Stimulated activated CD8-positive, alpha-beta memory T cell treated with anti-CD3 and anti-CD28 coated beads, Interleukin-12 subunit alpha, Interleukin-12 subunit beta, amount 100 ng/mL, for 24 hours (primary cell): Measurements from ENCODE around the gene CFAP58.
"Not testable (repeated sequence)": the region's sequence is repeated elsewhere in the genome, so short reads cannot be mapped to it uniquely, and the experiment has no call there.

ENCODE experiments used
- DNase-seq: peaks from one replicate; pipeline ENCODE4 v3.0.0-alpha.2; 2020; ENCODE audit errors: extremely low read depth

Gene CFAP58

DNA sequence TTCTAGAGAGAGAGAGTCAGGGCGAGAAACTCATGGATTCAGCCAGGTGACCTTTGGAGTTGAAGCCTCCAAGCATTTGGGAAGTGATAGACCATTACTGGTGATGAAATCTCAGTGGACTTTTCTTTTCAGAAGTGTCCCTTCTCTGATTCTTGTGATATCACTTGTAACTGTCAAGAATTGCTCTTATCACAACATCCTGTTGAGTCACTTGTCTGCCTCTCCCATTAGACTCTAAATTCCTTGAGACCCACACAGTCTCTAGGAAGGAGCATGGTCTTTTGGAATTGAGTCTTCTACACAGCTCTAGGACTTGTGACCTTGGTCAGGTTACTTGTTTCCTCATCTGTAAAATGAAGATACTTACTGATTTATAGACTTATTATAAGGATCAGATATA, 81.0 kb downstream of the CFAP58 start:
- DNase-seq = no peak

DNA sequence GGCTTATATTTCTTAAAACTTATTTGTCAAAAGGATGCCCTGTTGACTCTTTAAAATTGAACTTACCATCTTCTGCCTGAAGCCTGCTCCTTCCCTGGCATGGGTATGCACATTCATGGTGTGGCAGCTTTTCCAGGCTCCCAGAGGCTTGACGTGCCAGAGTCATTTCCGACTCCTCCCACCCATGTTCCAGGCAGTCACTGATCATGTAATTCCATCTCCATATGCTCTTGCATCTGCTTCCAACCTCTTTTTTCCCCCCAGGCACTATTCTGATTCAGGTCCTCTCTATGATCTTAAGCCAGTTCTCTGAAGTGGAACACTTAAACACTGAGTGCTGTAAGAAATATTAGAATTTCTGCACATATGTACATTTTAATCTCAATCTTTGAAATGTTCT, 82.2 kb downstream of the CFAP58 start:
- no peak for DNase-seq

DNA sequence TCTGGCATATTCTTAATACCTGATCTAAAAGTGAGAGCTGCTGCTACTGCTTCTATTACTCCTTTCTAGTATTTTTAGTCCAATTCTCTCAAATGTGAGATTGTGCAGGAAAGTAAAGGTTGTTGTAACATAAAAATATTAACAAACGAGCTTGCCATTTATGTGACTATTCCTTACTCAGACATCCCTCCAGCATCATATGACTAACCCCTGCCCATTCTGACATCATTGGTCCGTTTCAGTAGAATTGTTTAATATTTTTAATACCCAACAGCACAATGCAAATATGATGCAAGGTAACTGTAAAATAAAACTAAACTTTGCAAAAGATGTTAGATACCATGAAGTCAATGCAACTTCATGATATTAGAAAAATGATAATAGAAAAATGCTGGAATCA, 83.6 kb downstream of the CFAP58 start:
- no peak for DNase-seq

DNA sequence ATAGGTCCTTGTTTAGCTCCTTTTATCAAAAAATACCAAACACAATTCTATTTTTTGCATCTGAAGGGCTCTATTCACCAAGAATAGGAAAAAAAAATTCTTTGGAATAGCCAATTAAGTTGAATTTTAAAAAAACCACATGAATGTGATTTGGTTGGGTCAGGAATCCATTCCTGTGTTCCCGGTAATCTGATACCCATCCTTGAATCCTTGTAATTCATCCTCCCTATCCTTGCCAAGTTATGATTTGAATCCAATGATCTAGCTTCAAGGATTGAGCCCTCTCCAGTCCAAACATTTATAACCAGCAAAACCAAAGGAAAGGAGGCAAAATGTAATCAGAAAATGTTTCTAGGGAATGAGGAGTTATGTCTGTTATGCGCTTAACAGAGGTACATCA, 86.6 kb downstream of the CFAP58 start:
- DNase-seq = no peak

DNA sequence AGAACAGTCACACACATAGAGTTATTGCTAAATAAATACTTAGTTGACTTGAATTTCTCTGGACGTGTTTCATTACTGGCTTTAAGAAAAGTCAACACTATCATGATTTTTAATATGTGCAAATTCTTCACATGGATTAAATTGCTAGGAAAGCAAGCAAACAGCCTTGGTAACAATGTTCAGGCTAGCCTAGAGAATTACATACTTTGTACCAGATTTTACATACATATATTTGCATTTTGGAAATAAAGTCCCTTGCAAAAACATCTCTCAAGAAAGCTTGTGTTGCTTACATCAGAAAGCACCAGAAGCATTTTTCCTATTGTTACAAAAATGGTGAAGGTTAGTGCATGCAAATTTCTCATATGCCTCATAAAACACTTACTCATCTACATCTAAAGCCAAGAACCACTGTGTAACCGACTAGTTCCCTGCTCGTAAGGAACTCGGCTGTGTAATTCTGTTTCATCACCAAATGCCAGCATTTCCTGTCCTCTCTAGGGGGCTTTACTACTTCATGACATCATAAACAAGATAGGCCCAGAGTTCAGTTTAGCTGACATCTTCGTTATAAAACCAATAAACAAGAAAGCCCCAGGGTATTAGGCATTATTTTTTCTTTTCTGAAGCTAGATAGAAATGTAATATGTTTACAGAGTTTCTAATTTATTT, 87.8 kb downstream of the CFAP58 start:
- DNase-seq = no peak

DNA sequence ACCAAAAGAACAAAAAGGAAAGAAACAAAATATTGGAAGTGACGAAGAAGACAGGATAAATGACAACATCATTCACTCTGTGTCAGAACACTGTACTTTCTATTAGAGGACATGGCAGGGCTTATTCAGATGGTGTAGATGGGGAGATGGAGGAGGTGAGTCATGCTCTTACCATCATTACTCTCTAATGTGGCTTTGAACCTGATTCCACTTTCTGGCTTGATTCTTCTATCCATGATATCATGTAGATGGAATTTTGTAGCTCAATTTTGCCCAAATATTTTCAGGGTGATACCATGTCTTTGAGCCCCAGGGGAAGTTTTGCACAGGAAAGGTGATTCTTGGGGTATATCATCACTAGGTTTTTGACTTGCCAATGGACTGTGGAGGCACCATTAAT, 91.7 kb downstream of the CFAP58 start:
- no peak for DNase-seq

DNA sequence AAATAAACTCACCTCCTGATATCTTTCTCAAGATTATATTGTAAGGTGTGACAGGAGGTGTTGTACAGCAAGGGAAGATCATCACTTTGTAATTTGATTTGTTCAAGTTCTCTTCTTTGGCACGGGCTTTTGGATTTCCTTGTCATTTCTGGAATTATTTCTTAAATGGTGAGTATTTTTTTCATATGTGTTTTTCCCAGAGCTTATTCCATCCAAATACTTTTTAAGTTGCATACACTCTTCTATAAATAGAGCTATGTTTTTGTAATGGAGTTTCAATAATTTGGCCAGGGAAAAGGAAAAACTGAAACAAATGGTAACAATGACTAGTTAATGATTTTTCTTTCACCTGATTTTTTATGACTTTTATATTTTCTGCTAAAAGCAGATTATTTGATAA, 92.5 kb downstream of the CFAP58 start:
- DNase-seq = no peak

DNA sequence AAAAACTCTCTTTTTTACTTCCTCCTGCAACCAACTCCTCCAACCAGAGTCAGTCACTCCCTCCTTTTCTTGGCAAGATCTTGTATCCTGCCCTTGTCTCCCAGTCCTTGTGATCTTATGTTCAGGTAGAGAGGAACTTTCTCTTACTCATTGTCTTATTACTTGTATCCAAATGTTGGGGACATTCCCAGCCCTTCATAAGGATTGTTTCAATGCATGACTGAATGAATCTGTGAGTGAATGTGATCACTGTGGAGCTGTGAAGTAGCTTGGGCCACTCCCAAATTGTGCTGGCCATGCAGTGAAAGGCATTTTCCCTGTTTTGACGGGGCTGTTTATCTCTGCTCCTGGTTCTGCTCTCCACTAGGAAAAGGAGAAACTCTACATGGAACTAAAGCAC, 93.7 kb downstream of the CFAP58 start:
- DNase-seq = no peak

DNA sequence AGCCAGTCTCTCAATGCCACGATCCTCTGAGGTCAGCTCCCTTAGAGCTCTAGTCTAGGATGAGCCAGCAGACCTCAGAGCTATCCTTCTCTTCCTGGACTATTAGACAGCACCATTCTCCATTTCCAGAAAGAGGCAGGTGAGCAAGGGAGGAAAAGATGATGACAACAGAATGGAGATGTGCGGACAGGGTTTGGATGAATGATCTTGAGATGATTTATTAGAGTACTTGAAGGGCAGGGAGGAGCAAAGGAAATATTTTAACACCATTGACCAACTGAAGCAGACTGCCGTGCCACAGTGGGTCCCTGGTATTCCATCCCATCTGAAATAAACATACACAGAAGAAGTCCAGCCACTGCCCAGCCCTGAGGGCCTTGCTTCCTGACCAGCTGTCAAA, 94.3 kb downstream of the CFAP58 start:
- no peak for DNase-seq

DNA sequence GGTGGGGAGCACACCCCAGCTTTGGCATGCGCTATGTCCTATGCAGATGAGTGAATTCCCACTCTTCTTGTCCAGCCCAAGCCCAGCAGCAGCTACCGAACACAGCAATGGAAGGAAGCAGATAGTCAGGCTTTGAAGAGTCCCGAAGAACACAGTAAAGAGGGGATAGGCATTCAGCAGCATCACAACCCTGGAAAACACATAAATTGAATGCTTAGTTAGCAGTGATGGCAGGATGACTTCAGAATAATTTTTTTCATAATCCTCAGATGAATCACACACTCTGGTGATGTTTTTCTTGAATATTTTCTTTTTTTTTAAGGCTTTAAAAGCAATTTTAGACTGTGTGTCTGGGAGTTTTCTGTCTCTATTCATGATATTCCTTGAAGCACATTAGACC, 95.8 kb downstream of the CFAP58 start:
- DNase-seq = no peak

DNA sequence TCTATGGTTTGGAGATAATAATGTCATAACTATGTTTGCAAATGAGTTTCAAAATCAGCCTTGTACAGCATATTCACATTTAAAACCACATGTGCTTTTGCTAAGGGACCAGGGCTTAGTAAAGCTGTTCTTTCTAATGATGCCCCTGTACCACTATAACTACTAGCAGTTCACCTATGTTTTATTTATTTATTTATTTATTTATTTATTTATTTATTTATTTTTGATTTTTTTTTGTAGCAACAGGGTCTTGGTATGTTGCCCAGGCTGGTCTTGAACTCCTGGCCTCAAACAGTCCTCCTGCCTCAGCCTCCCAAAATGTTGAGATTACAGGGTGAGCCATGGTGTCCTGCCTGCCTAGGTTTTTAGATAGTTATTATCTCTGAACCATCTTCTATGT, 96.9 kb downstream of the CFAP58 start:
- DNase-seq = no peak

DNA sequence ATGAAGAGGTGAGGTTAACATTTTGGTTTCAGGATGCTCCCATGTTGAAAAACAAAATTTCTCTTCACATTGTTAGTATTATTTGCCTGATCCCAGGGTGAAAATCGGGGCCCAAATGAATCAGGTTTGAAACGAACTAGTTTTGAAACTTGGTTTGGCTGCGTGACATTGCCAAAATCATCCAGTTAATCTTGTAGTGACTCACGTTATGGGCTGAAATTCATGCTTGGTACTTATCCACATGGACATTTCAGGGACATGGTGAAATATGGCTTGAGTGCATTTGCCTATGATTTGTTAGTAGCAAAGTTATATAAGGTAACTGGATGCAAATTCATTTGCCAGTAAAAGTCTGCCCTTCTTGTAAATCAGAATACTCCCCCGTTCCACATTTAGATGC, 97.3 kb downstream of the CFAP58 start:
- no peak for DNase-seq

DNA sequence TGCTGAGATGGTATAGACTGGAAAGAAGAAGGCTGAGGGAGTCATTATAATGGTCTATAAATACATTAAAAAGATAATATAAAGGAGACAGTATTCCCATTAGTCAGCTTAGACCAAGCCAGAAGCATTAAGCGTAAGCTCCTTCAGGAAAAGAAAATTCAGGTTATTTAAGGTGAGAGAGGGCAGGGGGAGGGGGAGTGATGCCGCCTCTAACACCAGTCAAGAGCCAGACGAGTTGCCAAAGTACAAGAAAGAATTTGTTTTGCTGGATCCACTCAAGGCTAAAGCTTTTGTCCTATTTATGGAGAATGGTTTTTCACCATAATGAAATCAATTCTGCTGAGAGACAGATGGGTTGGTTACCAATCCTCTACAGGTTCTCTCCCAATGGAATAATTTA, 99.3 kb downstream of the CFAP58 start:
- no peak for DNase-seq

DNA sequence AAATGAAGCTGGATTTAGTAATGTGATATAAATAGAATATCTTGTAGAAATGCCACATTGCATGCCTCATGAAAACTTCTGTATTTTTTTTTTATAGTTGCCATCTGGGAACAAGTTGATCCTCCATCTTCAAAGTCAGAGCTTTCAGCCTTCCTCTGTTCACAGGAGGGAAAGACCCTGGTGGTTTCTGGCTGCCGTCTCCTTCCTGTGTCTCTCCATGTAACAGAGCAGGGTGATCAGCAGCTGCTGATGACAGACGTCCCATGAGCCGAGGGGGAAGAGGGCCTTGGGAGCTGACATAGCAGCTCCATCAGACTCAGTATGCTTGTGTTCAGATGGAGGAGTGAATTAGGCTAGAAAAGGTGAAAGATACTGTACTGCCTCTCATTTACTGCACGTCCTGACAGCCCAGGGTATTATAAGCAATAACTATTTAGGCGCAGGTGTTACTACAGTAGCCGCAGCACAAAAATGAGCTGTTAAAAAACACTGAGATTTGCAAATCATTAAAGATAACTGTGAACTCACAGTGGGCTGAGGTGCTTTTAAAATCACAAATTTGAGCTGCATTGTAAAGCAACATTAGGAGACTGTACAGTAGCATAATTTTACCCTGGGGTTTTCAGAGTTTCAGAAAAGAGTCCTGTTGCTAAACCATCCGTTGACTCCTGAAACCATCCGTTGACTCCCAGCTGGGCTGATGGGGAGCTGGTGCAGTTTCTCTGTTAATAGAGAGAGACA, 103.3 kb downstream of the CFAP58 start:
- DNase-seq = no peak

DNA sequence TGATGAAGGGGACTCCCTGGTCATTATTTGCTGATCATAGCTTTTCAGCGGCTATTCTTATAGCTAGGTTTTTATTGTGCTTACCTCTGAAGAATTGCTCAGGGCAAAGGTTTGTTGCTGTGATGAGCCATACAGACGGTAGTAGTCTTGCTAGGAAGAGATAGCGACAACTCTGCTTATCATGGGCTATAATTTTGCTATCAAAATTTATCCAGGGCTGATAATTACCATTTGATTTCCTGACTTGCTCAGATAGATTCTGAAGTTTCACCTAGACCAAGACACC, 103.9 kb downstream of the CFAP58 start:
- no peak for DNase-seq

DNA sequence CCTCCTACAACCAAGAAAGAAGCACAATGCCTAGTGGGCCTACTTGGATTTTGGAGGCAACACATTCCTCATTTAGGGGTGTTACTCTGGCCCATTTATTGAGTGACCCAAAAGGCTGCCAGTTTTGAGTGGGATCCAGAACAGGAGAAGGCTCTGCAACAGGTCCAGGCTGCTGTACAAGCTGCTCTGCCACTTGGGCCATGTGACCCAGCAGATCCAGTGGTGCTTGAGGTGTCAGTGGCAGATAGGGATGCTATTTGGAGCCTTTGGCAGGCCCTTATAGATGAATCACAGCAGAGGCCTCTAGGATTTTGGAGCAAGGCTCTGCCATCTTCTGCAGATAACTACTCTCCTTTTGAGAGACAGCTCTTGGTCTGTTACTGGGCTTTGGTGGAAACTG, 111.9 kb downstream of the CFAP58 start:
- DNase-seq = not testable (repeated sequence)

DNA sequence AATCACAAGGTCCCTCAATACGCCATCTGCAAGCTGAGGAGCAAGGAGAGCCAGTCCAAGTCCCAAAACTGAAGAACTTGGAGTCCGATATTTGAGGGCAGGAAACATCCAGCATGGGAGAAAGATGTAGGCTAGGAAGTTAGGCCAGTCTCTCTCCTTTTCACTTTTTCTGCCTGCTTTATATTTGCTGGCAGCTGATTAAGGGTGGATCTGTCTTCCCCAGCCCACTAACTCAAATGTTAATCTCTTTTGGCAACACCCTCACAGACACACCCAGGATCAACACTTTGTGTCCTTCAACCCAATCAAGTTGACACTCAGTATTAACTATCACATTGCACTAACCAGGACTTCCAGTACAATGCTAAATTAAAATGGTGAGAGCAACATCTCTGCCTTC, 115.2 kb downstream of the CFAP58 start:
- DNase-seq = not testable (repeated sequence)

DNA sequence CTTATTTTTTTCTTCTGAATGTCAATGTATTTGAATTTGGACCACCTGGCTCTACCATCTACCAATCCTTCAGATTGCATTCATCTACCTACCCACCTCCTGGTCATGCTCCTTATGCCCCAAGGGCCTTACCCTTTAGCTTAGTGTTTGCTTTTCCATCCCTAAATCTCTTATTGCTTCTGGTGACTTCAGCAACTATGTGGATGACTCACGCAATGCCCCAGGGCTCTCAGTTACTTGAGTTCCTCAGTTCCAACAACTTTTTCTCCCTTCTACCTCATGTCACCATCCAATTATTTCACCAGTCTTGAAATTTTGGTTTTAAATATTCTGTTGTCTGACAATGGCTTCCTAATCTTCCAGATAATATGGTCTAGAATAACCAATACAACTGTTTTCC, 118.9 kb downstream of the CFAP58 start:
- DNase-seq = no peak

DNA sequence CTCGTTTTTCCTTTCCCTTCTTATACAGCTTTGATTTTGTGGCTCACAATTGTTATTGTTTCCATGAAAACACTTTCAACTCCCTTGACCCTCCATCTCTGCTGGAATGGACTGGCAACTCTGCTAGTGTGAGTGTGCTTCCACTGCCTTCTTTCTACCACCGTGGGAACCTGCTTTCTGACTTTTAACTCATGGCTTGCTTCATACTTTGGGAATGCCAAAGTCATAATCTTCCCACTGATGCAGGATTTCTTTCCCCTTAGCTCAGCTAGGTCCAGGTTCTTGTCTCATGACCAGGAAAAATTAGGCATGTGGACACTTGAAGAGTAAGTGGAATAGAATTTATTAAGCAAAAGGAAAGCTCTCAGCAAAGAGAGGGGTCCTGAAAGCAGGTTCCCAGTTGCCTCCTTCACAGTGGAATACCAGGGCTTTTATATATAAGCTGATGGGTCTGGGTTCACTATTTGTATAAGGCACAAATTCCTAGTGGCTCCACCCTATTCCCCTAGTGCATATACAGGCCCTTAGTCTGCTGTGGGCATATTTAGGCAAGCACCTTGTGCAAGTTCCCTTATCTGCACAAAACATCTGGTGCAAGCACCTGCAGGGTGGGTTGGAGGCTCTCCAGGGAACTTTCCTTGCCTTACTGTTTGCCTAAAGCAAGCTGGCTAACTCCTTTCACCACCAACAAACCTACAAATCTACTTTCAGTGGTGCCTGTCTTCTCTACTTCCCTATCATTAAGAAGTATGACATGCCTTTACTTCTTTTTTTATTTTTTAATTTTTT, 119.5 kb downstream of the CFAP58 start:
- no peak for DNase-seq

DNA sequence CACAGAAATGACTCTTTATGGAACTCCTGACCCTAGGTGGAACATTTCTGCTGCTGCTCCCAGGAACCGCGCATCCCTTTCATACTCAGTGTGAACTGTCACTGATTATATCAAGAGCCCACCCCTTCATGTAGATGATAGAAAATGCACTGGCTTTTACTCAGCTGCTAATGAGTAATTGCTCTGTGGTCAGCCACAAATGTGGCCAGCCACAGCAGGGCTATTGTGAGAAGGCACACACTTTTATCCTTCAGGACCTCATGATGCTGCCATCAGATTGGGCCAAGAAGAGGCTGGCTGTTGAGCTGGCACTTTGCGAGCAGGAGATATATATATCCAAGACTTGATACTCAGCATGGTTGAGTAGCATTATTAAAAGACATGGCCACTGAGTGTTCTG, 124.7 kb downstream of the CFAP58 start:
- DNase-seq = no peak

DNA sequence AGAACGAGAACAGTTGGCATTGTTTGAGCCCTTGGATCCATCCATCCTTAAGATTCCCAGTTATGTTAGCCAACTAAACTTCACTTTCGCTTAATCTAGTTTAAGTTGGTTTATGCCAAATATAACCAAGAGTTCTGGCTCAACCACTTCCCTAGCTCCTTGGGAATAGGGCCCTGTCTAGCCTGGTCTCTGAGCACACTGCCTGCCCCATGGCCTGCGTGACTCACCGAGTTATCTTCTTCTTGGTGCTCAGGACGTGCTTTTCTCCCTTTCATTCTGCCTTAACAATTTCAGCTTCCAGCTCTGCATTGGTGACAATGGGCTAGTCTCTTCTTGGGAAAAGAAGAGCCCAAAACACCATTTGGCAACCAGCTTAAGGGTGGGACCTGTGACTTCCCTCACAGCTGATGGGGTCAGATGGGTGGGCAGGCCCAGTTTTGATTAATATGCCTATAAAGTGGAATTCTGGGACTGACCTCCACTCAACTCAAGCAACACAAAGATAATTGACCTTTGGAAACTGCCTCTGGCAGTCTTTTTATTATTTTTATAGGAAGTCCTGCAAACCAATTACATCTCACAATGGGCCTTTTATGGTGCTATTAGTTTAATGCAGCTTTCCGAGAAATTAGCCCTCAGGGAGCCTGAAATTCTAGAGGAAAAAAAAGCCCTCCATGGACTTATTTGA, 126.4 kb downstream of the CFAP58 start:
- no peak for DNase-seq

DNA sequence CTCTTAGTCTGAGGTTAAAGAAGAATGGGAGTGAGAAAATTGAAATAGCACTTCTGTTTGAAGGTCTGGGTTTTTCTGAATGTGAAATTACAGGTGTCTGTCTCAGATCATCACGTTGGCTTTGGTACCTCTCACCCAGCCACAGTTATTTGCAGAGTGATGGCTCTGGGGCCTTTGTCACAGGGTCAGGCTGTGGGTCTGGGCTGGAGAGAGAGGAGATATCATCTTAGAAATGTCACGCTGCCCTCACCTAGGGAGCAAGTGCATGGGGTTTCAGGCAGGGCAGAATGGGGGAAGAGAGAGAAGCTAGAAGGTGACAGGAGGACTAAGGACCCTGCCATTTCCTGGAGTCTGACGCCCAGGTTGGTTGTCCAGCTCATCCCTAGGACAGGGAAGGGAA, 127.2 kb downstream of the CFAP58 start:
- DNase-seq = no peak

DNA sequence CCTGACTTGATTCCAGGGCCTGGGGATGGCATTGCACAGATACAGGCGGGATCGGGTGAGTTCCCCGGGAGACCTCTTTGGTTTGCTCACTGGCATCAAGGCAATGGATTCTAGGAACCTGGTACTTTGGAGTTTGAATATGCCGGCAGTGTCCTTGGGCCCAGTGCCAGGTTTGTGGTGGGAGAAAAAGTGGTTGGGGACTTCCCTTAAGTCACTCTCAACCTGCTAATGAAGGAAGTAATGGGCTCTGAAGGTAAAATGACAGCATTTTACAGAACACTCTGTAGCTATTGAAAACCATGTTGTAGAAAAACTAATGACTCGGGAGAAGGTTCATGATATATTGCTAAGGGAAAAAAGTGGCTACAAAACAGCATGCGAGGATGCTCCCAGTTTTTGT, 129.9 kb downstream of the CFAP58 start:
- DNase-seq = no peak
